PFSK-1 (cell line): ENCODE data around the gene AFTPH.

Experiments
- POLR2AphosphoS5 ChIP-seq: IDR thresholded peaks from 2 replicates; pipeline ENCODE4 v1.6.1; 2012; ENCODE audit warnings: low read depth, mild to moderate bottlenecking, control low read depth, low read length, moderate library complexity
- REST ChIP-seq, 2 experiments: IDR thresholded peaks; 2 replicates each; pipeline versions ENCODE4 v1.6.1 to v1.8.0; 2011 to 2012; ENCODE audit warnings: low read depth in 2 of 2, low read length in 2 of 2, control low read depth in 1 of 2, inconsistent platforms in 1 of 2, mild to moderate bottlenecking in 1 of 2, moderate library complexity in 1 of 2; ENCODE audit not compliant: insufficient read depth in 1 of 2
- SIN3A ChIP-seq: IDR thresholded peaks from 2 replicates; pipeline ENCODE4 v1.6.1; 2012; ENCODE audit warnings: mild to moderate bottlenecking, low read length, moderate library complexity, borderline replicate concordance; ENCODE audit not compliant: insufficient read depth
- TAF1 ChIP-seq: IDR thresholded peaks from 2 replicates; pipeline ENCODE4 v1.6.1; 2012; ENCODE audit warnings: low read length, control low read depth, borderline replicate concordance; ENCODE audit not compliant: insufficient read depth

- no peak for TF ChIP-seq POLR2AphosphoS5
- TF ChIP-seq TAF1, result no peak
- no peak for TF ChIP-seq SIN3A
- no peak for TF ChIP-seq REST (IDR thresholded peaks at IDR 0.05; ENCODE audit: insufficient read depth in 1 of 2, low read depth in 2 of 2, low read length in 2 of 2)
Observed at GRCh38 chr2:64586054-64586453, 61.9 kb downstream of the AFTPH start.
